OCI-LY1 (cell line): ENCODE results near the gene RAB34.
A peak's percentile ranks its signal among the peaks of the same experiment; 100 is the strongest.

ENCODE experiments used
- H2AFZ ChIP-seq: fragments of 200-600 bp; sonication (generic), shearing (Covaris generic); 2 replicates; pipeline ENCODE4 v1.6.0; 2014; ENCODE audit warnings: antibody characterized with exemption, mild to moderate bottlenecking, low read length
- H3F3A ChIP-seq: fragments of 200-600 bp; sonication (generic), shearing (Covaris generic); 2 replicates; pipeline ENCODE4 v1.6.0; 2014; ENCODE audit warnings: mild to moderate bottlenecking, antibody characterized with exemption, low read length, moderate library complexity; ENCODE audit not compliant: insufficient read depth
- H3K27ac ChIP-seq: fragments of 200-600 bp; sonication (generic); 2 replicates; pipeline ENCODE4 v1.5.1; 2014; ENCODE audit warnings: low read length, mixed run types, mild to moderate bottlenecking, low read depth; ENCODE audit not compliant: poor library complexity, severe bottlenecking
- H3K27me3 ChIP-seq: fragments of 200-600 bp; sonication (generic); 2 replicates; pipeline ENCODE4 v1.6.0; 2014; ENCODE audit warnings: antibody characterized with exemption, mild to moderate bottlenecking, low read length, moderate library complexity; ENCODE audit not compliant: insufficient read depth
- H3K36me3 ChIP-seq: fragments of 200-600 bp; sonication (generic); 2 replicates; pipeline ENCODE4 v1.6.1; 2014; ENCODE audit warnings: mild to moderate bottlenecking, antibody characterized with exemption, low read length, moderate library complexity, mixed read lengths; ENCODE audit not compliant: insufficient read depth
- H3K4me1 ChIP-seq: fragments of 200-600 bp; sonication (generic); 2 replicates; pipeline ENCODE4 v1.5.1; 2014; ENCODE audit warnings: mild to moderate bottlenecking, low read length, moderate library complexity; ENCODE audit not compliant: insufficient read depth, severe bottlenecking
- H3K4me2 ChIP-seq: fragments of 200-600 bp; sonication (generic), shearing (Covaris generic); 2 replicates; pipeline ENCODE4 v1.6.1; 2014; ENCODE audit warnings: low read length
- H3K4me3 ChIP-seq: fragments of 200-600 bp; sonication (generic); 2 replicates; pipeline ENCODE4 v1.5.1; 2014; ENCODE audit warnings: low read length, low read depth, mild to moderate bottlenecking, mixed read lengths; ENCODE audit not compliant: poor library complexity, severe bottlenecking
- H3K79me2 ChIP-seq: fragments of 200-600 bp; shearing (Covaris generic); 2 replicates; pipeline ENCODE4 v1.6.1; 2016; ENCODE audit warnings: mixed run types, low read length, mixed read lengths; ENCODE audit not compliant: insufficient read depth
- H3K9ac ChIP-seq: fragments of 200-600 bp; sonication (generic), shearing (Covaris generic); 2 replicates; pipeline ENCODE4 v1.6.1; 2014; ENCODE audit warnings: mild to moderate bottlenecking, low read length, mixed read lengths
- H3K9me2 ChIP-seq: fragments of 200-600 bp; sonication (generic), shearing (Covaris generic); 2 replicates; pipeline ENCODE4 v1.6.1; 2014; ENCODE audit warnings: low read depth, mild to moderate bottlenecking, low read length, mixed read lengths
- H3K9me3 ChIP-seq: fragments of 200-600 bp; shearing (Covaris generic); 2 replicates; pipeline ENCODE4 v1.6.1; 2014; ENCODE audit warnings: low read length, mixed read lengths
- H4K20me1 ChIP-seq: fragments of 200-600 bp; sonication (generic), shearing (Covaris generic); 2 replicates; pipeline ENCODE4 v1.6.0; 2016; ENCODE audit warnings: mild to moderate bottlenecking, low read length; ENCODE audit not compliant: insufficient read depth
- EZH2 ChIP-seq: fragments of 200-600 bp; sonication (generic), shearing (Covaris generic); IDR thresholded peaks from 2 replicates; pipeline ENCODE4 v1.8.0; 2017; ENCODE audit warnings: borderline replicate concordance, mixed run types, mild to moderate bottlenecking, antibody characterized with exemption, low read length, moderate library complexity, mixed read lengths
- TF ChIP-seq, protein P1 (sequence below): fragments of 200-600 bp; sonication (generic), shearing (Covaris generic); IDR thresholded peaks from 2 replicates; pipeline ENCODE4 v1.5.1; 2017; ENCODE audit warnings: mild to moderate bottlenecking, antibody characterized with exemption, low read length, moderate library complexity, mixed read lengths

The RAB34 gene

DNA sequence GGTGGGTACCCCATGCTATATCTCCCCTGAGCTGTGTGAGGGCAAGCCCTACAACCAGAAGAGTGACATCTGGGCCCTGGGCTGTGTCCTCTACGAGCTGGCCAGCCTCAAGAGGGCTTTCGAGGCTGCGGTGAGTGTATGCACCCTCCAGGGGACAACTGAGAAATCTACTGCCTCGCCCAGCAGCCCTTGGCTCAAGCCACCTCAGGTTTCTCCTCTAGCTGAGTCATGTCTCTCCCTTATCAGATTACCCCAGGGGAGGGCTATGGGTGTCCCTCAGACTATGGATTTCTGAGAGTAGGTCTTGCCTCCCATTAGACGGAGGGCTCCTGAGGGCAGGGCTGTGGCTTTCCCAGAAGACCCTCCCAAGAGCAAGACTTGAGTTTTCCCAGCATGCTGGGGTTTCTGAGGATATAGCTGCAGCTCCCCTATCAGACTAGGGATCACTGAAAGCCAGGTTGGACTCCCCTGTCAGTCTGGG is 17.6 kb upstream of the RAB34 start:
- Histone ChIP-seq H3K27me3 (no peaks in the 10 kb centered on the region), H3K4me3 (no peak overlapping the region), H4K20me1 (no peaks in the 10 kb centered on the region), H3K4me1 (peaks cover 27% of the 10 kb centered on the region), H3K9ac (no peak overlapping the region), H3K9me3 (peaks cover 4% of the 10 kb centered on the region), H3K36me3 (peaks cover 33% of the 10 kb centered on the region), H3F3A (no peaks in the 10 kb centered on the region), H3K79me2 (no peaks in the 10 kb centered on the region), H2AFZ (no peak overlapping the region), H3K9me2 (no peaks in the 10 kb centered on the region), H3K4me2 (no peak overlapping the region), H3K27ac (peak overlapping the region; percentile 50)
- TF ChIP-seq EZH2: no peak
- TF ChIP-seq, protein P1, sequence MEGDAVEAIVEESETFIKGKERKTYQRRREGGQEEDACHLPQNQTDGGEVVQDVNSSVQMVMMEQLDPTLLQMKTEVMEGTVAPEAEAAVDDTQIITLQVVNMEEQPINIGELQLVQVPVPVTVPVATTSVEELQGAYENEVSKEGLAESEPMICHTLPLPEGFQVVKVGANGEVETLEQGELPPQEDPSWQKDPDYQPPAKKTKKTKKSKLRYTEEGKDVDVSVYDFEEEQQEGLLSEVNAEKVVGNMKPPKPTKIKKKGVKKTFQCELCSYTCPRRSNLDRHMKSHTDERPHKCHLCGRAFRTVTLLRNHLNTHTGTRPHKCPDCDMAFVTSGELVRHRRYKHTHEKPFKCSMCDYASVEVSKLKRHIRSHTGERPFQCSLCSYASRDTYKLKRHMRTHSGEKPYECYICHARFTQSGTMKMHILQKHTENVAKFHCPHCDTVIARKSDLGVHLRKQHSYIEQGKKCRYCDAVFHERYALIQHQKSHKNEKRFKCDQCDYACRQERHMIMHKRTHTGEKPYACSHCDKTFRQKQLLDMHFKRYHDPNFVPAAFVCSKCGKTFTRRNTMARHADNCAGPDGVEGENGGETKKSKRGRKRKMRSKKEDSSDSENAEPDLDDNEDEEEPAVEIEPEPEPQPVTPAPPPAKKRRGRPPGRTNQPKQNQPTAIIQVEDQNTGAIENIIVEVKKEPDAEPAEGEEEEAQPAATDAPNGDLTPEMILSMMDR: no peak

DNA sequence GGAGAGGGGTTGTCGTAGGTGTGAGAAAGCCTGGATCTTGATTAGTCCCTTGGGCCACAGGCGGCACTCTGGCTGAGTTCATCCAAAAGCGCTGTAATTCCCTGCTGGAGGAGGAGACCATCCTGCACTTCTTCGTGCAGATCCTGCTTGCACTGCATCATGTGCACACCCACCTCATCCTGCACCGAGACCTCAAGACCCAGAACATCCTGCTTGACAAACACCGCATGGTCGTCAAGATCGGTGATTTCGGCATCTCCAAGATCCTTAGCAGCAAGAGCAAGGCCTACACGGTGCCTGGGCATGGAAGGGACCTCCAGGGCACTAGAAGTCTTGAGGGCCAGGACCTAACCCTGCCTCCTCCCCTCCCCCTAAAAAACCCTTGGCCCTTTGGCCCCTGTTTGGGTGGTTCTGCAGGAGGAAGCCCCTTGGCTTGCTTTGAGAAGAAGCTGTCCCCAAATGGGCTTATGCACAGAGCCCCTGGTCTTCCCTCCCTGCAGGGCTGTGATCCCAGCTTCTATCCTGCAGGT is 17.1 kb upstream of the RAB34 start:
- no peaks in the 10 kb centered on the region for H4K20me1 ChIP-seq
- H3K36me3 ChIP-seq: peaks cover 29% of the 10 kb centered on the region
- no peaks in the 10 kb centered on the region for H3F3A ChIP-seq
- H3K27ac ChIP-seq: peak overlapping the region; percentile 50
- TF ChIP-seq, protein P1: no peak
- no peak for TF ChIP-seq EZH2
- no peaks in the 10 kb centered on the region for H3K79me2 ChIP-seq
- H3K4me1 ChIP-seq: peaks cover 25% of the 10 kb centered on the region
- no peak overlapping the region for H3K4me2 ChIP-seq
- no peak overlapping the region for H2AFZ ChIP-seq
- H3K27me3 ChIP-seq: no peaks in the 10 kb centered on the region
- H3K4me3 ChIP-seq: no peak overlapping the region
- H3K9me3 ChIP-seq: peaks cover 3% of the 10 kb centered on the region
- no peak overlapping the region for H3K9ac ChIP-seq
- no peaks in the 10 kb centered on the region for H3K9me2 ChIP-seq

DNA sequence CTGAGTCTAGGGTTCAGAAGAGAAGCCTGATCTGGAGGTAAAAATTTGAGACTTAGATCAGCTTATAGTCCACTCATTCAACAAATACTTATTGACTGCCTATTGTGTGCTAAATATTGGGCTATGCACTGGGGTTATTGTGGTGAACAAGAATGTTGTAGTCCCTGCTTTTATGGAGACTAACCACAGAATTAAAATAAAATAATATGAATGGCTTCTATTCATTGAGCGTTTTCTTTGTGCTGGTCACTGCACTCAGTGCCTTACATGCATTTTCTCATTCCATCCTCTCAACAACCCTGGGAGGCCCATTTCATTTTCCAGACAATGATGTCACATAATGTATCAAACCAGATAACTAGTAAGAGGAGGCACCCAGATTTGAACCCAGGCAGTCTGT is 15.7 kb upstream of the RAB34 start:
- no peak overlapping the region for H2AFZ ChIP-seq
- no peak overlapping the region for H3K9ac ChIP-seq
- H4K20me1 ChIP-seq: no peaks in the 10 kb centered on the region
- TF ChIP-seq, protein P1: no peak
- TF ChIP-seq EZH2: no peak
- H3K4me2 ChIP-seq: no peak overlapping the region
- peaks cover 21% of the 10 kb centered on the region for H3K4me1 ChIP-seq
- no peaks in the 10 kb centered on the region for H3K79me2 ChIP-seq
- no peaks in the 10 kb centered on the region for H3K9me2 ChIP-seq
- no peaks in the 10 kb centered on the region for H3K27me3 ChIP-seq
- H3K36me3 ChIP-seq: peaks cover 16% of the 10 kb centered on the region
- peak overlapping the region; percentile 28 for H3K27ac ChIP-seq
- peaks cover 3% of the 10 kb centered on the region for H3K9me3 ChIP-seq
- H3K4me3 ChIP-seq: no peak overlapping the region
- H3F3A ChIP-seq: no peaks in the 10 kb centered on the region
